ENCODE data around the gene ZNF800.
A peak's percentile ranks its signal among the peaks of the same experiment; 100 is the strongest.
"Not testable (repeated sequence)": the region's sequence is repeated elsewhere in the genome, so short reads cannot be mapped to it uniquely, and the experiment has no call there.

Gene ZNF800

GRCh38 chr7:127392566-127393367, at the start of gene ZNF800:
ZNF800 (minus strand) TSS chr7:127392708; CDS start chr7:127391557, 1,151 bp downstream.
- peak; percentile 68 to 89 for DNase-seq

GRCh38 chr7:127440206-127440605, 47.7 kb upstream of the ZNF800 start:
- no peak for DNase-seq

- DNase-seq = no peak
Observed at GRCh38 chr7:127438836-127439235, 46.3 kb upstream of the ZNF800 start.

GRCh38 chr7:127437837-127438236, 45.3 kb upstream of the ZNF800 start:
- no peak for DNase-seq

GRCh38 chr7:127437241-127437640, 44.7 kb upstream of the ZNF800 start:
- no peak for DNase-seq

GRCh38 chr7:127429281-127429680, 36.8 kb upstream of the ZNF800 start:
- DNase-seq = not testable (repeated sequence)

- DNase-seq = no peak
Observed at GRCh38 chr7:127419196-127419595, 26.7 kb upstream of the ZNF800 start.

- DNase-seq = no peak
Observed at GRCh38 chr7:127418459-127418858, 26.0 kb upstream of the ZNF800 start.

GRCh38 chr7:127417346-127417745, 24.8 kb upstream of the ZNF800 start:
- DNase-seq = no peak

GRCh38 chr7:127415060-127415742, 22.7 kb upstream of the ZNF800 start:
- DNase-seq = no peak

- DNase-seq = no peak
Observed at GRCh38 chr7:127413962-127414361, 21.5 kb upstream of the ZNF800 start.

- no peak for DNase-seq
Observed at GRCh38 chr7:127413326-127413725, 20.8 kb upstream of the ZNF800 start.

GRCh38 chr7:127411176-127411575, 18.7 kb upstream of the ZNF800 start:
- DNase-seq = no peak

- DNase-seq = no peak
Observed at GRCh38 chr7:127409629-127410028, 17.1 kb upstream of the ZNF800 start.

- DNase-seq = no peak
Observed at GRCh38 chr7:127404286-127405072, 12.0 kb upstream of the ZNF800 start.

- DNase-seq = no peak
Observed at GRCh38 chr7:127396184-127396583, 3.7 kb upstream of the ZNF800 start.

GRCh38 chr7:127395104-127395503, 2.6 kb upstream of the ZNF800 start:
- DNase-seq = not testable (repeated sequence)

GRCh38 chr7:127393368-127394058, 1.0 kb upstream of the ZNF800 start:
- no peak for DNase-seq

GRCh38 chr7:127392182-127392565, 334 bp downstream of the ZNF800 start:
- peak in 1 of 2 experiments; percentile 61 for DNase-seq

- no peak for DNase-seq
Observed at GRCh38 chr7:127391591-127392181, 822 bp downstream of the ZNF800 start.

- no peak for DNase-seq
Observed at GRCh38 chr7:127390817-127391590, 1.5 kb downstream of the ZNF800 start.

All from NCI-H187 (cell line).